ENCODE measurements around the gene PON3. TPM values are rescaled to one million over a fixed set of nuclear protein-coding genes. Genes with fewer than 3 reads are reported as not detected.

PON3 gene
- total and polyA plus RNA-seq, 2 of the 13 experiments (the other 11 are each of a cell fraction or from before 2014, with no cell fraction given) = 23.6 to 37.8 TPM

- TF ChIP-seq ZNF414 (CRISPR knock-in tag; IDR thresholded peaks at IDR 0.05) = 0 out of 2 replicates have a peak, but pooled peaks have one; percentile 35
- TF ChIP-seq, protein P1, sequence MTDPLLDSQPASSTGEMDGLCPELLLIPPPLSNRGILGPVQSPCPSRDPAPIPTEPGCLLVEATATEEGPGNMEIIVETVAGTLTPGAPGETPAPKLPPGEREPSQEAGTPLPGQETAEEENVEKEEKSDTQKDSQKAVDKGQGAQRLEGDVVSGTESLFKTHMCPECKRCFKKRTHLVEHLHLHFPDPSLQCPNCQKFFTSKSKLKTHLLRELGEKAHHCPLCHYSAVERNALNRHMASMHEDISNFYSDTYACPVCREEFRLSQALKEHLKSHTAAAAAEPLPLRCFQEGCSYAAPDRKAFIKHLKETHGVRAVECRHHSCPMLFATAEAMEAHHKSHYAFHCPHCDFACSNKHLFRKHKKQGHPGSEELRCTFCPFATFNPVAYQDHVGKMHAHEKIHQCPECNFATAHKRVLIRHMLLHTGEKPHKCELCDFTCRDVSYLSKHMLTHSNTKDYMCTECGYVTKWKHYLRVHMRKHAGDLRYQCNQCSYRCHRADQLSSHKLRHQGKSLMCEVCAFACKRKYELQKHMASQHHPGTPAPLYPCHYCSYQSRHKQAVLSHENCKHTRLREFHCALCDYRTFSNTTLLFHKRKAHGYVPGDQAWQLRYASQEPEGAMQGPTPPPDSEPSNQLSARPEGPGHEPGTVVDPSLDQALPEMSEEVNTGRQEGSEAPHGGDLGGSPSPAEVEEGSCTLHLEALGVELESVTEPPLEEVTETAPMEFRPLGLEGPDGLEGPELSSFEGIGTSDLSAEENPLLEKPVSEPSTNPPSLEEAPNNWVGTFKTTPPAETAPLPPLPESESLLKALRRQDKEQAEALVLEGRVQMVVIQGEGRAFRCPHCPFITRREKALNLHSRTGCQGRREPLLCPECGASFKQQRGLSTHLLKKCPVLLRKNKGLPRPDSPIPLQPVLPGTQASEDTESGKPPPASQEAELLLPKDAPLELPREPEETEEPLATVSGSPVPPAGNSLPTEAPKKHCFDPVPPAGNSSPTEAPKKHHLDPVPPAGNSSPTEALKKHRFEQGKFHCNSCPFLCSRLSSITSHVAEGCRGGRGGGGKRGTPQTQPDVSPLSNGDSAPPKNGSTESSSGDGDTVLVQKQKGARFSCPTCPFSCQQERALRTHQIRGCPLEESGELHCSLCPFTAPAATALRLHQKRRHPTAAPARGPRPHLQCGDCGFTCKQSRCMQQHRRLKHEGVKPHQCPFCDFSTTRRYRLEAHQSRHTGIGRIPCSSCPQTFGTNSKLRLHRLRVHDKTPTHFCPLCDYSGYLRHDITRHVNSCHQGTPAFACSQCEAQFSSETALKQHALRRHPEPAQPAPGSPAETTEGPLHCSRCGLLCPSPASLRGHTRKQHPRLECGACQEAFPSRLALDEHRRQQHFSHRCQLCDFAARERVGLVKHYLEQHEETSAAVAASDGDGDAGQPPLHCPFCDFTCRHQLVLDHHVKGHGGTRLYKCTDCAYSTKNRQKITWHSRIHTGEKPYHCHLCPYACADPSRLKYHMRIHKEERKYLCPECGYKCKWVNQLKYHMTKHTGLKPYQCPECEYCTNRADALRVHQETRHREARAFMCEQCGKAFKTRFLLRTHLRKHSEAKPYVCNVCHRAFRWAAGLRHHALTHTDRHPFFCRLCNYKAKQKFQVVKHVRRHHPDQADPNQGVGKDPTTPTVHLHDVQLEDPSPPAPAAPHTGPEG (CRISPR knock-in tag; IDR thresholded peaks at IDR 0.05) = no peak
- TF ChIP-seq, protein P2, sequence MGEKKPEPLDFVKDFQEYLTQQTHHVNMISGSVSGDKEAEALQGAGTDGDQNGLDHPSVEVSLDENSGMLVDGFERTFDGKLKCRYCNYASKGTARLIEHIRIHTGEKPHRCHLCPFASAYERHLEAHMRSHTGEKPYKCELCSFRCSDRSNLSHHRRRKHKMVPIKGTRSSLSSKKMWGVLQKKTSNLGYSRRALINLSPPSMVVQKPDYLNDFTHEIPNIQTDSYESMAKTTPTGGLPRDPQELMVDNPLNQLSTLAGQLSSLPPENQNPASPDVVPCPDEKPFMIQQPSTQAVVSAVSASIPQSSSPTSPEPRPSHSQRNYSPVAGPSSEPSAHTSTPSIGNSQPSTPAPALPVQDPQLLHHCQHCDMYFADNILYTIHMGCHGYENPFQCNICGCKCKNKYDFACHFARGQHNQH (CRISPR knock-in tag; IDR thresholded peaks at IDR 0.05) = peak; percentile 40; the same call in 1 of the 2 replicates
- 0 out of 2 replicates have a peak, but pooled peaks have one; percentile 77 for TF ChIP-seq ZNF264 (CRISPR knock-in tag; IDR thresholded peaks at IDR 0.05)
- TF ChIP-seq SP140L (CRISPR knock-in tag; IDR thresholded peaks at IDR 0.05; ENCODE audit: borderline replicate concordance) = no peak
- TF ChIP-seq ZNF546 (CRISPR knock-in tag; conservative IDR thresholded peaks at IDR 0.05) = peak; percentile 91
- no peak for TF ChIP-seq ETS1 (CRISPR knock-in tag; IDR thresholded peaks at IDR 0.05)
- TF ChIP-seq SETDB1 (CRISPR knock-in tag; IDR thresholded peaks at IDR 0.05; ENCODE audit: borderline replicate concordance) = no peak
- TF ChIP-seq ZXDC (CRISPR knock-in tag; IDR thresholded peaks at IDR 0.05) = peak; percentile 64
- TF ChIP-seq ZNF629 (CRISPR knock-in tag; conservative IDR thresholded peaks at IDR 0.05) = peak; percentile 40; the same call in 1 of the 2 replicates
- TF ChIP-seq RFX3 (CRISPR knock-in tag; IDR thresholded peaks at IDR 0.05) = no peak
- TF ChIP-seq CHD4 (IDR thresholded peaks at IDR 0.05; ENCODE audit: borderline replicate concordance, low read length) = no peak
- TF ChIP-seq TGIF2 (CRISPR knock-in tag; IDR thresholded peaks at IDR 0.05) = 0 out of 2 replicates have a peak, but pooled peaks have one; percentile 21
- TF ChIP-seq ZNF326 (CRISPR knock-in tag; IDR thresholded peaks at IDR 0.05; ENCODE audit: borderline replicate concordance) = no peak
- no peak for TF ChIP-seq PCBP2 (optimal IDR thresholded peaks at IDR 0.05; ENCODE audit: low read depth, low read length, poor library complexity, severe bottlenecking)
Measured at GRCh38 chr7:95396136-95397032, at the start of gene PON3 (continued).

Data from HepG2 (cell line).